Lower lobe of right lung (tissue), 2 donors: ENCODE measurements around the gene ACOXL. TPM values are rescaled to one million over a fixed set of nuclear protein-coding genes. Genes with fewer than 3 reads are reported as not detected.
A peak's percentile ranks its signal among the peaks of the same experiment; 100 is the strongest.

Source experiments
- ATAC-seq, 2 donors: fragments of 200-7000 bp; cut with Tn5 transposase; one replicate each; pipeline ENCODE4 v1.9.1; 2020 to 2022; ENCODE audit warnings: mild to moderate bottlenecking in 2 of 2, moderate library complexity in 2 of 2
- DNase-seq: peaks from one replicate; pipeline ENCODE4 v3.0.0-alpha.2; 2020
- H3K27ac ChIP-seq: fragments of 200-600 bp; one replicate; pipeline ENCODE4 v1.8.0; 2022
- H3K27me3 ChIP-seq: fragments of 200-600 bp; one replicate; pipeline ENCODE4 v1.8.0; 2022; ENCODE audit warnings: low read depth
- H3K36me3 ChIP-seq: fragments of 200-600 bp; one replicate; pipeline ENCODE4 v1.8.0; 2022; ENCODE audit warnings: mild to moderate bottlenecking
- H3K4me1 ChIP-seq: fragments of 200-600 bp; one replicate; pipeline ENCODE4 v1.8.0; 2022
- H3K4me3 ChIP-seq: fragments of 200-600 bp; one replicate; pipeline ENCODE4 v1.8.0; 2022; ENCODE audit warnings: mild to moderate bottlenecking
- H3K9me3 ChIP-seq: fragments of 200-600 bp; one replicate; pipeline ENCODE4 v1.8.0; 2022
- intact Hi-C: fragments of 100-400 bp; cut with DNase I; formaldehyde crosslinking; loops from one replicate; pipeline ENCODE4 v1.11.0; 2022
- total RNA-seq: library from RNA; stranded (reverse); fragmentation: NEBNext Ultra II Directional; extraction: Animal tissue kit (Norgen Biotek cat#: 25700); gene quantifications from one replicate; pipeline ENCODE4 v1.2.1, GENCODE V29; 2021
- TF ChIP-seq, protein P1 (sequence below): fragments of 200-600 bp; IDR thresholded peaks from one replicate; pipeline ENCODE4 v1.8.0; 2022; ENCODE audit warnings: antibody characterized with exemption, mild to moderate bottlenecking
- donor health status: DM: no; HTN: yes; CAD: no; lungs with severe emphysema.

ACOXL gene
- total RNA-seq, 1 donor from 2014 or later, result 38.5 TPM

DNA sequence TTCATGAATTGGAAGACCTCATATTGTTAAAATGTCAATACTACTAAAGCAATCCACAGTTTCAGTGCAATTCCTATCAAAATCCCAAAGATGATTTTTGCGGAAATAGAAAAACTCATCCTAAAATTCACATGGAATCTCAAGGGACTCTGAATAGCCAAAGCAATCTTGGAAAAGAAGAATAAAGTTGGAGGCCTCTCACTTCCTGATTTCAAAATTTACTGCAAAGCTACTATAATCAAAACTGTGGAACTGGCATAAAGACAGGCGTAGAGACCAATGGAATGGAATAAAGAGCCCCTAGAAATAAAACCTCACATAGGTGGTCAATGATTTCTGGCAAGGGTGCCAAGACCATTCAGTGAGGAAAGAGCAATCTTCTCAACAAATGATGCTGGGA is 42.3 kb downstream of the ACOXL start:
- TF ChIP-seq, protein P1, sequence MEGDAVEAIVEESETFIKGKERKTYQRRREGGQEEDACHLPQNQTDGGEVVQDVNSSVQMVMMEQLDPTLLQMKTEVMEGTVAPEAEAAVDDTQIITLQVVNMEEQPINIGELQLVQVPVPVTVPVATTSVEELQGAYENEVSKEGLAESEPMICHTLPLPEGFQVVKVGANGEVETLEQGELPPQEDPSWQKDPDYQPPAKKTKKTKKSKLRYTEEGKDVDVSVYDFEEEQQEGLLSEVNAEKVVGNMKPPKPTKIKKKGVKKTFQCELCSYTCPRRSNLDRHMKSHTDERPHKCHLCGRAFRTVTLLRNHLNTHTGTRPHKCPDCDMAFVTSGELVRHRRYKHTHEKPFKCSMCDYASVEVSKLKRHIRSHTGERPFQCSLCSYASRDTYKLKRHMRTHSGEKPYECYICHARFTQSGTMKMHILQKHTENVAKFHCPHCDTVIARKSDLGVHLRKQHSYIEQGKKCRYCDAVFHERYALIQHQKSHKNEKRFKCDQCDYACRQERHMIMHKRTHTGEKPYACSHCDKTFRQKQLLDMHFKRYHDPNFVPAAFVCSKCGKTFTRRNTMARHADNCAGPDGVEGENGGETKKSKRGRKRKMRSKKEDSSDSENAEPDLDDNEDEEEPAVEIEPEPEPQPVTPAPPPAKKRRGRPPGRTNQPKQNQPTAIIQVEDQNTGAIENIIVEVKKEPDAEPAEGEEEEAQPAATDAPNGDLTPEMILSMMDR, result no peak
- ATAC-seq, result no peak
- Histone ChIP-seq H3K4me1 (no peaks in the 10 kb centered on the region), H3K27me3 (no peaks in the 10 kb centered on the region), H3K4me3 (no peak overlapping the region), H3K27ac (no peak overlapping the region), H3K9me3 (no peaks in the 10 kb centered on the region), H3K36me3 (no peaks in the 10 kb centered on the region)
- DNase-seq, result no peak
- intact Hi-C loops, result no loop called here

- TF ChIP-seq, protein P1, result no peak
- Histone ChIP-seq H3K9me3 (no peaks in the 10 kb centered on the region), H3K27ac (no peak overlapping the region), H3K27me3 (no peaks in the 10 kb centered on the region), H3K4me1 (no peaks in the 10 kb centered on the region), H3K4me3 (no peak overlapping the region), H3K36me3 (no peaks in the 10 kb centered on the region)
- intact Hi-C loops, result no loop called here
- DNase-seq, result no peak
- ATAC-seq, result peak in 1 of 2 donors; percentile 34
Observed at GRCh38 chr2:110777531-110778311, 45.3 kb downstream of the ACOXL start.

DNA sequence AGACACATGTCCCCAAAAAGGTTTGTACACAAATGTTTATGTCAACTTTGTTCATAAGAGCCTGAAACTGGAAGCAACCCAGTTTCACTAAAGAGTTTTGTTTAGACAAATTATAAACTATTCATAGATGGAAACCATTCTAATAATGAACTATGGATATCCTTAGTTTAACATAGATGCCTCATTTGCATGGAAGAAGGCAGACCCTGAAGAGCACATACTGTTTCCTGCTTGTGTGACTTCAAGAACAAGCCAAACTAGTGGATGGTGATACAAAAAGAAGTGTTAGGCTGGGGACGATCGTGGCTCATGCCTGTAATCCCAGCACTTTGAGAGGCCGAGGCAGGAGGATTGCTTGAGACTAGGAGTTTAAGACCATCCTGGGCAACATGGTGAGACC is 48.1 kb downstream of the ACOXL start:
- no peak for ATAC-seq
- TF ChIP-seq, protein P1, result no peak
- no peaks in the 10 kb centered on the region for H3K9me3 ChIP-seq

DNA sequence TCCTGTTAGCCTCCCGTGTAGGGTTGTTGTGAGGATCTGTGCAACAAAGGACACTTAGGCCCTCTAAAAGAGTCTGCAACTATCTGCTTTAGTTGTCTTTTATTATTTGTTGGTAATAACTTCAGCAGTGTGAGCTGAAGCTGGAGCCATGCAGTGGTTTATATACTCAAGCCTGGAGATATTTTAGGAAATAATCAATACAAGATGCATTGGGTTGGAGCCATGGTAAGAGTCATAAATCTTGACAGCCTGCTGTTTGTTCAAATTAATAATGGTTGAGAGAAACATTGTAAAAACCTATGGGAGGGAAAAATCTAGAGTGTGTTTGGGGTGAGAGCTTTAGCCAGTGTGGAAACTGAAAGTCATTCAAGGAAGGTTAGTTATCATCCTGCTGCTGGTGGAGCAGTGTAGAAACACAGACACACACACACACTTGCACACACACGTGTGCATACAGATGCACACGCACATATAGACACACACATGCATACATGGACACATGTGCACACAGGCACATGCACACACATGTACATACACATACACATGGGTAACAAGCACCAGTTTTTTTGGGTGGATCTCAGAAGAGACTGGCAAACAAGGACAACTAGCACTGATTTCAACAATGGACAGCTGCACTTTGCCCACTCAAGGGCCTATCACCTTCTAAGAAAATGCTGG is 51.0 kb downstream of the ACOXL start:
- intact Hi-C loops, result no loop called here
- TF ChIP-seq, protein P1, result no peak
- H3K36me3 ChIP-seq, result no peaks in the 10 kb centered on the region
- H3K27me3 ChIP-seq, result no peaks in the 10 kb centered on the region
- H3K4me3 ChIP-seq, result no peak overlapping the region
- no peak overlapping the region for H3K27ac ChIP-seq
- DNase-seq (no peak), ATAC-seq (no peak)
- H3K4me1 ChIP-seq, result no peaks in the 10 kb centered on the region
- H3K9me3 ChIP-seq, result no peaks in the 10 kb centered on the region

More for the DNA sequence above, 48.1 kb downstream of the ACOXL start:
- H3K36me3 ChIP-seq, result no peaks in the 10 kb centered on the region
- no peak overlapping the region for H3K4me3 ChIP-seq
- H3K27me3 ChIP-seq, result no peaks in the 10 kb centered on the region
- intact Hi-C loops, result no loop called here
- DNase-seq, result no peak
- H3K4me1 ChIP-seq, result no peaks in the 10 kb centered on the region
- H3K27ac ChIP-seq, result no peak overlapping the region

DNA sequence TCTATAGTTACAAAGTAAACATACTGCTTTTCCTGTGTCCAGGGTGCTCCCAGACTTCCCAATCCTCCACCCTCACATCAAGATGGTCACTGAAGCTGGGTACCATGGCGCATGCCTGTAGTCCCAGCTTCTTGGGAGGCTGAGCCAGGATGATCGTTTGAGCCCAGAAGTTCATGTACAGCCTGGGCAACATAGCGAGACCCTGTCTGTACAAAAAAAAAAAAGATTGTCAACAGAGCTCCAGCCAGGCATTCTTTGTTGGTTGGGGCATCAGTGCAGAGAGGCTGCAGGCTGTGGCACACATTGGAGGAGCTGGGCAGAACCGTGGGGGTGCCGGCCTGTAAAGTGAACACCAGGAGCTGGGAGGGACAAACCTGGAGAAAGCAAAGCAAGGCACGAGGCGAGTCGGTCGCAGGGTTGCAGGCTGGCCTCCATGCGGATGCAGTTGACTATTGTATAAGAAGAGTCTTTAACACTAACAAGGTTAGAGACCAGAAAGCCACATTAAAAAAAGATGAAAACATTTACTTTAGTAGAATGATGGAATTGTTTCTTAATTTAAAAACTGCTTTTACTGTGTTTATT is 51.8 kb downstream of the ACOXL start:
- Histone ChIP-seq H3K36me3 (no peaks in the 10 kb centered on the region), H3K9me3 (no peaks in the 10 kb centered on the region), H3K27ac (no peak overlapping the region), H3K4me1 (no peaks in the 10 kb centered on the region), H3K4me3 (no peak overlapping the region), H3K27me3 (no peaks in the 10 kb centered on the region)
- ATAC-seq (no peak), DNase-seq (no peak)
- TF ChIP-seq, protein P1, result no peak
- intact Hi-C loops, result no loop called here
